PFSK-1 (cell line): ENCODE data around the gene PTCHD1.

Experiments
- FOXP2 ChIP-seq: optimal IDR thresholded peaks from 2 replicates; pipeline ENCODE3; 2011; ENCODE audit warnings: borderline replicate concordance, control low read depth, inconsistent platforms; ENCODE audit not compliant: insufficient read depth; ENCODE audit errors: extremely low read length, extremely low read depth
- POLR2AphosphoS5 ChIP-seq: IDR thresholded peaks from 2 replicates; pipeline ENCODE4 v1.6.1; 2012; ENCODE audit warnings: low read depth, mild to moderate bottlenecking, control low read depth, low read length, moderate library complexity
- REST ChIP-seq, 2 experiments: IDR thresholded peaks; 2 replicates each; pipeline versions ENCODE4 v1.6.1 to v1.8.0; 2011 to 2012; ENCODE audit warnings: low read depth in 2 of 2, low read length in 2 of 2, control low read depth in 1 of 2, inconsistent platforms in 1 of 2, mild to moderate bottlenecking in 1 of 2, moderate library complexity in 1 of 2; ENCODE audit not compliant: insufficient read depth in 1 of 2
- SIN3A ChIP-seq: IDR thresholded peaks from 2 replicates; pipeline ENCODE4 v1.6.1; 2012; ENCODE audit warnings: mild to moderate bottlenecking, low read length, moderate library complexity, borderline replicate concordance; ENCODE audit not compliant: insufficient read depth
- TAF1 ChIP-seq: IDR thresholded peaks from 2 replicates; pipeline ENCODE4 v1.6.1; 2012; ENCODE audit warnings: low read length, control low read depth, borderline replicate concordance; ENCODE audit not compliant: insufficient read depth

GRCh38 chrX:23372220-23372902 is 37.7 kb downstream of the PTCHD1 start:
- TF ChIP-seq REST (IDR thresholded peaks at IDR 0.05; ENCODE audit: insufficient read depth in 1 of 2, low read depth in 2 of 2, low read length in 2 of 2) (no peak), FOXP2 (no peak), TAF1 (no peak), POLR2AphosphoS5 (no peak), SIN3A (no peak)
